Measurements from ENCODE around the gene HPS5. TPM values are rescaled to one million over a fixed set of nuclear protein-coding genes. Genes with fewer than 3 reads are reported as not detected.

The HPS5 gene
- 21.2 and 97.6 TPM in 2 replicates for total RNA-seq (ENCODE audit: low replicate concordance)

GRCh38 chr11:18321969-18322711 lies at the start of gene HPS5, which contains the start of gene GTF2H1:
Gene HPS5, minus strand, starts transcription at chr11:18322140. Its CDS starts 4,282 bp downstream, at chr11:18317858.
Gene GTF2H1, plus strand, starts transcription at chr11:18322567. Its CDS starts 10,508 bp downstream, at chr11:18333075.

GRCh38 chr11:18265949-18266348 lies 56.0 kb downstream of the HPS5 start, which contains the start of gene SAA1:
Gene SAA1, plus strand, starts transcription at chr11:18266264. Its CDS starts 624 bp downstream, at chr11:18266888.

GRCh38 chr11:18248561-18248960 lies 73.4 kb downstream of the HPS5 start, which contains the start of gene SAA2:
Gene SAA2, minus strand, starts transcription at chr11:18248668. Its CDS starts 657 bp downstream, at chr11:18248011.

GRCh38 chr11:18236664-18237356 lies 85.1 kb downstream of the HPS5 start, which contains the start of gene SAA4:
Gene SAA4, minus strand, starts transcription at chr11:18236802. Its CDS starts 876 bp downstream, at chr11:18235926.

Other genes starting within 250 kb of the HPS5 start
- 12.5 and 23.3 TPM in 2 replicates for gene SAAL1, start 216.1 kb downstream of the HPS5 start, total RNA-seq (ENCODE audit: low replicate concordance)
- not detected in 2 replicates for gene MRGPRX3, start 189.6 kb downstream of the HPS5 start, total RNA-seq (ENCODE audit: low replicate concordance)
- not detected in 2 replicates for gene MRGPRX4, start 149.3 kb downstream of the HPS5 start, total RNA-seq (ENCODE audit: low replicate concordance)
- gene SAA4, start 85.3 kb downstream of the HPS5 start, total RNA-seq (ENCODE audit: low replicate concordance) = not detected in 2 replicates
- 0.08 TPM in 1 of 2 replicates, not detected in the other for gene SAA2, start 73.5 kb downstream of the HPS5 start, total RNA-seq (ENCODE audit: low replicate concordance)
- gene SAA1, start 55.9 kb downstream of the HPS5 start, total RNA-seq (ENCODE audit: low replicate concordance) = 0.45 TPM in 1 of 2 replicates, not detected in the other
- 35.2 and 49.8 TPM in 2 replicates for gene GTF2H1, start 427 bp upstream of the HPS5 start, total RNA-seq (ENCODE audit: low replicate concordance)
- 462 and 692 TPM in 2 replicates for gene LDHA, start 72.4 kb upstream of the HPS5 start, total RNA-seq (ENCODE audit: low replicate concordance)
- not detected in 2 replicates for gene LDHC, start 90.2 kb upstream of the HPS5 start, total RNA-seq (ENCODE audit: low replicate concordance)
- gene LDHAL6A, start 133.7 kb upstream of the HPS5 start, total RNA-seq (ENCODE audit: low replicate concordance) = not detected in 2 replicates
- gene TSG101, start 204.8 kb upstream of the HPS5 start, total RNA-seq (ENCODE audit: low replicate concordance) = 53.7 and 56.7 TPM in 2 replicates